Mammary epithelial cell (primary cell): ENCODE results near the gene CAMTA1.

Experiments
- CTCF ChIP-seq, 2 donors: IDR thresholded peaks in 1 of 2; conservative IDR thresholded peaks in 1 of 2; 2 replicates each; pipeline ENCODE4 v1.5.1; 2011 to 2012; ENCODE audit warnings: inconsistent platforms in 2 of 2, low read length in 2 of 2, mild to moderate bottlenecking in 2 of 2, control low read depth in 1 of 2, low read depth in 1 of 2; ENCODE audit not compliant: insufficient read depth in 1 of 2; ENCODE audit errors: extremely low read depth in 1 of 2
- EZH2 ChIP-seq: IDR thresholded peaks from 2 replicates; pipeline ENCODE4 v1.6.1; 2012; ENCODE audit warnings: low read length, inconsistent platforms, borderline replicate concordance

- TF ChIP-seq CTCF (conservative IDR thresholded peaks at IDR 0.05 in 1 of 2, IDR thresholded peaks at IDR 0.05 in 1 of 2; ENCODE audit: extremely low read depth in 1 of 2, insufficient read depth in 1 of 2, low read depth in 1 of 2, low read length in 2 of 2): no peak
- TF ChIP-seq EZH2: no peak
Observed at GRCh38 chr1:7664893-7665250, 879.6 kb downstream of the CAMTA1 start.
